Gastrocnemius medialis (tissue), 4 donors: Measurements from ENCODE around the gene TMC3. TPM values are rescaled to one million over a fixed set of nuclear protein-coding genes. Genes with fewer than 3 reads are reported as not detected.
"Not testable (repeated sequence)": the region's sequence is repeated elsewhere in the genome, so short reads cannot be mapped to it uniquely, and the experiment has no call there.

Source experiments
- ATAC-seq, 2 donors: fragments of 150-250 bp; one replicate each; pipeline ENCODE4 v1.9.1; 2016
- DNase-seq, 2 donors: peaks; one replicate each; pipeline ENCODE4 v3.0.0-alpha.2; 2019
- H3K27ac ChIP-seq, 4 donors: fragments of 200-600 bp; sonication (generic); 1 replicate in 1 of 4; 2 replicates in 3 of 4; pipeline ENCODE4 v1.5.1; 2016 to 2018; ENCODE audit warnings: mild to moderate bottlenecking in 2 of 4, moderate library complexity in 1 of 4
- H3K27me3 ChIP-seq, 3 donors: fragments of 200-600 bp; sonication (generic) in 2 of 3; 1 replicate in 1 of 3; 2 replicates in 2 of 3; pipeline versions ENCODE4 v1.5.1 to v1.6.0; 2016 to 2019; ENCODE audit warnings: mild to moderate bottlenecking in 1 of 3, moderate library complexity in 1 of 3
- H3K36me3 ChIP-seq, 2 donors: fragments of 200-600 bp; sonication (generic) in 1 of 2; one replicate each; pipeline ENCODE4 v1.5.1; 2017 to 2018
- H3K4me1 ChIP-seq, 2 donors: fragments of 200-600 bp; sonication (generic) in 1 of 2; one replicate each; pipeline ENCODE4 v1.5.1; 2016 to 2017; ENCODE audit warnings: mild to moderate bottlenecking in 2 of 2
- H3K4me3 ChIP-seq, 4 donors: fragments of 200-600 bp; sonication (generic) in 3 of 4; 1 replicate in 1 of 4; 2 replicates in 3 of 4; pipeline ENCODE4 v1.5.1; 2016 to 2019; ENCODE audit warnings: mild to moderate bottlenecking in 2 of 4
- H3K9me3 ChIP-seq, 3 donors: fragments of 200-600 bp; sonication (generic) in 2 of 3; 1 replicate in 1 of 3; 2 replicates in 2 of 3; pipeline ENCODE4 v1.5.1; 2016 to 2019
- POLR2A ChIP-seq, 2 donors: fragments of 450-650 bp; IDR thresholded peaks; one replicate each; pipeline ENCODE4 v1.6.1; 2017; ENCODE audit warnings: antibody characterized with exemption in 2 of 2, mild to moderate bottlenecking in 2 of 2, moderate library complexity in 2 of 2
- in situ Hi-C, 4 donors: fragments of 200-750 bp; cut with MboI; loops; one replicate each; pipeline versions ENCODE4 v1.15.0 to v1.8.0; 2017; ENCODE audit warnings: low sequenced_read_pairs in 4 of 4
- intact Hi-C: fragments of 100-400 bp; cut with DNase I; formaldehyde crosslinking; loops from one replicate; pipeline ENCODE4 v1.15.1; 2023; ENCODE audit warnings: low total_unique reads
- total RNA-seq, 4 donors: library from RNA; depleted of rRNA; stranded (reverse); fragments of >200 nt; gene quantifications; one replicate each; pipeline versions ENCODE4 v1.1.0 to v1.2.3, GENCODE V29; 2016
- TF ChIP-seq, protein P1 (sequence below), 5 experiments: fragments of 450-650 bp in 3 of 5; fragments of 200-600 bp in 2 of 5; sonication (generic) in 2 of 5; IDR thresholded peaks in 4 of 5; conservative IDR thresholded peaks in 1 of 5; 1 replicate in 4 of 5; 2 replicates in 1 of 5; pipeline ENCODE4 v1.5.1; 2016 to 2019; ENCODE audit warnings: antibody characterized with exemption in 5 of 5, mild to moderate bottlenecking in 3 of 5, moderate library complexity in 3 of 5

The TMC3 gene
- total RNA-seq, 4 donors from 2014 or later = not detected

DNA sequence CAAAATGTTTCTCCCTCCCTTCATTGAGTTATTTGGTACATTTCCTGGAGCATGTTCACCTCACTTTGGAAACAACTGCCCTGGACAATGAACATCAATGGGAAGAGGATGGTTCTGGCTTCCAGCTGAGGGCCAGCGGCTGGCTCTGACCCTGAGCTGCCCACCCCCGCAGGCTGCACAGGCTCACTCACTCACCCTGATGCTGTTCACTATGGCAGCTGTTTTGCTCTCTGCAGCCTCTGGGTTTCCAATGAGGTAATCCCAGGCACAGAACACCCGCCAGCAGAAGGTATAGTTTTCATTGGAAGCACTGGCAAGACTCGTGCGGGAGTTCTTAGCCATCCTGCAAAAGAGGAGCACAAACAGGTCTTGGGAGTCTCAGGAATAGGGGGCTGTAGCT, 17.8 kb downstream of the TMC3 start:
- Histone ChIP-seq H3K4me1 (no peaks in the 10 kb centered on the region), H3K27me3 (no peaks in the 10 kb centered on the region), H3K27ac (no peak overlapping the region), H3K4me3 (no peak overlapping the region), H3K36me3 (no peaks in the 10 kb centered on the region), H3K9me3 (no peaks in the 10 kb centered on the region)
- ATAC-seq (no peak), DNase-seq (no peak)
- intact Hi-C loops (no loop called here), in situ Hi-C loops (no loop called here)
- no peak for TF ChIP-seq POLR2A (IDR thresholded peaks at IDR 0.05)
- TF ChIP-seq, protein P1, sequence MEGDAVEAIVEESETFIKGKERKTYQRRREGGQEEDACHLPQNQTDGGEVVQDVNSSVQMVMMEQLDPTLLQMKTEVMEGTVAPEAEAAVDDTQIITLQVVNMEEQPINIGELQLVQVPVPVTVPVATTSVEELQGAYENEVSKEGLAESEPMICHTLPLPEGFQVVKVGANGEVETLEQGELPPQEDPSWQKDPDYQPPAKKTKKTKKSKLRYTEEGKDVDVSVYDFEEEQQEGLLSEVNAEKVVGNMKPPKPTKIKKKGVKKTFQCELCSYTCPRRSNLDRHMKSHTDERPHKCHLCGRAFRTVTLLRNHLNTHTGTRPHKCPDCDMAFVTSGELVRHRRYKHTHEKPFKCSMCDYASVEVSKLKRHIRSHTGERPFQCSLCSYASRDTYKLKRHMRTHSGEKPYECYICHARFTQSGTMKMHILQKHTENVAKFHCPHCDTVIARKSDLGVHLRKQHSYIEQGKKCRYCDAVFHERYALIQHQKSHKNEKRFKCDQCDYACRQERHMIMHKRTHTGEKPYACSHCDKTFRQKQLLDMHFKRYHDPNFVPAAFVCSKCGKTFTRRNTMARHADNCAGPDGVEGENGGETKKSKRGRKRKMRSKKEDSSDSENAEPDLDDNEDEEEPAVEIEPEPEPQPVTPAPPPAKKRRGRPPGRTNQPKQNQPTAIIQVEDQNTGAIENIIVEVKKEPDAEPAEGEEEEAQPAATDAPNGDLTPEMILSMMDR (IDR thresholded peaks at IDR 0.05 in 4 of 5, conservative IDR thresholded peaks at IDR 0.05 in 1 of 5) = no peak

DNA sequence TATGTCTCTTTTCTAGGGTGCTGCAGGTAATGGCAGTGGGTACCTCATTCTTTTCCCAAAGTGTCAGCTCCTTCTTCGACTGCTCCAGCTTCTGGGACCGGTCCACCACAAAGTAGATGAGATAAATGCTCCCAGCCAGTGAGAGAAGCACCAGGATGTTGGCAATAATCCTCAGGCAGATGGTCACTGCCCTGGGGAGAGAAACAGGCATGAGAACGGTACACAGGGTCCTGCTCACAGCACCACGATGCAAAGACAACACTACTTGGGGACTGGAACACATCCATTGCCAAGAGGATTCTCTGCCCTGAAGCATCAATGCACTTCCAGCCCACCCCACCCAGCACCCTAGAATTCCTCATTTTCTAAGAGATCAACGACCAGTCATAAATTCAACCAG, 22.4 kb downstream of the TMC3 start:
- intact Hi-C loops = no loop called here
- no peak overlapping the region for H3K27ac ChIP-seq
- no peak for DNase-seq
- no peaks in the 10 kb centered on the region for H3K27me3 ChIP-seq
- in situ Hi-C loops = no loop called here
- ATAC-seq = no peak
- TF ChIP-seq, protein P1 (IDR thresholded peaks at IDR 0.05 in 4 of 5, conservative IDR thresholded peaks at IDR 0.05 in 1 of 5) = no peak
- TF ChIP-seq POLR2A (IDR thresholded peaks at IDR 0.05) = no peak
- H3K4me3 ChIP-seq = no peak overlapping the region
- H3K4me1 ChIP-seq = no peaks in the 10 kb centered on the region
- H3K9me3 ChIP-seq = no peaks in the 10 kb centered on the region
- H3K36me3 ChIP-seq = no peaks in the 10 kb centered on the region

DNA sequence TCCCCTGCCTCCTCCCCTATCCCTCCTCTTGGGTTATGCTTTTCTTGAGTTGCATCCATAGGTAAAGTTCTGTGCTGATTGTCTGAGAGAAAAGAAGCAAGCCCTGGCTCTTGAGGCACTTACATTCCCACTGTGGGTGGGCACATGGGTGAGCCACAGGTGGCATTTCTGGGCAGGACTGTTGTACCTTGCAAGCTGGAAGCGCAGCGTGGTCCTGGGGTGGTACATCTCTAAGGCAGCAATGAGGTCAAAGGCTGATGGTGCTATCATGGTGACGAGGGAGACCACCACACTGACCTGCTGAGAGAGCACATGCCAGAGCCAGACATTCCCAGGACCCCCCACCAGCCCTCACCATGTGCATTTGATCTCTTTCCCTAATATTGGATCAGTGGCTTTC, 24.7 kb downstream of the TMC3 start:
- ATAC-seq (no peak), DNase-seq (no peak)
- in situ Hi-C loops = no loop called here
- intact Hi-C loops = no loop called here
- Histone ChIP-seq H3K27me3 (no peaks in the 10 kb centered on the region), H3K36me3 (no peaks in the 10 kb centered on the region), H3K9me3 (no peaks in the 10 kb centered on the region), H3K27ac (no peak overlapping the region), H3K4me1 (no peaks in the 10 kb centered on the region), H3K4me3 (no peak overlapping the region)
- no peak for TF ChIP-seq POLR2A (IDR thresholded peaks at IDR 0.05)
- TF ChIP-seq, protein P1 (IDR thresholded peaks at IDR 0.05 in 4 of 5, conservative IDR thresholded peaks at IDR 0.05 in 1 of 5) = no peak

DNA sequence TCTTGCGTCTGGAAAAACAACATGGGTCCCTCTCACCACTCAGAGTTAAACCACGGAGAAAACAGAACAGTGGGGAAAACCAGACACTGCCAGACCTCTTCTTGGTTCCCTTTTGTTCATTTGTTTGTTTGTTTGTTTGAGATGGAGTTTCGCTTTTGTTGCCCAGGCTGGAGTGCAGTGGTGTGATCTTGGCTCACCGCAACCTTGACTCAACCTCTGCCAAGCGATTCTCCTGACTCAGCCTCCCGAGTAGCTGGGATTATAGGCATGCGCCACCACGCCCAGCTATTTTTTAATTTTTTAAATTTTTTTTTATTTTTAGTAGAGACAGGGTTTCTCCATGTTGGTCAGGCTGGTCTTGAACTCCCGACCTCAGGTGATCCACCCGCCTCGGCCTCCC, 25.3 kb downstream of the TMC3 start:
- in situ Hi-C loops, H3K36me3 ChIP-seq, intact Hi-C loops, H3K9me3 ChIP-seq, H3K27me3 ChIP-seq, H3K4me3 ChIP-seq, ATAC-seq, H3K27ac ChIP-seq, DNase-seq, H3K4me1 ChIP-seq: not testable (repeated sequence)

DNA sequence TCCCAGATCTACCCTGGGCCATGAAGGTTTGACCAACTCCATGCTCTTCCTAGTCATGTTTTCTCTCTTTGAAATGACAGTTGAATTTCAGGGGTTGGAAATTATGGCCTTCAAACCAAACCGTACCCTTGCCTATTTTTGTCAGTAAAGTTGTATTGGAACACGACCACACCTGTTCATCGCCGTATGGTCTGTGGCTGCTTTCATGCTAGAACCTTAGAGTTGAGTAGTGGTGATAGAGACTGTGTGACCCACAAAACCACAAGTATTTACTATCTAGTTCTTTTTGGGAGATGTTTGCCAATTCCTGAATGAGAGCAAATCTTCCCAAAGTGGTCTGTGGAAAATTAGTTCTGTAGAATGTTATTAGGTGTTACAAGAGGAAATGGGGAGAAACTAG, 26.1 kb downstream of the TMC3 start:
- TF ChIP-seq POLR2A (IDR thresholded peaks at IDR 0.05) = no peak
- TF ChIP-seq, protein P1 (IDR thresholded peaks at IDR 0.05 in 4 of 5, conservative IDR thresholded peaks at IDR 0.05 in 1 of 5) = no peak
- intact Hi-C loops (no loop called here), in situ Hi-C loops (no loop called here)
- DNase-seq (no peak), ATAC-seq (no peak)
- no peaks in the 10 kb centered on the region for H3K27me3 ChIP-seq
- no peaks in the 10 kb centered on the region for H3K4me1 ChIP-seq
- no peaks in the 10 kb centered on the region for H3K36me3 ChIP-seq
- no peak overlapping the region for H3K27ac ChIP-seq
- no peak overlapping the region for H3K4me3 ChIP-seq
- H3K9me3 ChIP-seq = no peaks in the 10 kb centered on the region
